ENCODE results near the gene CAMSAP2. TPM values are rescaled to one million over a fixed set of nuclear protein-coding genes. Genes with fewer than 3 reads are reported as not detected.

CAMSAP2 gene
- total and polyA plus RNA-seq, 2 donors (not counting 3 experiments of a cell fraction or from before 2014, with no cell fraction given) = 6.7 to 45.5 TPM

Other genes starting within 250 kb of the CAMSAP2 start
- 12.6 and 13.8 TPM in 2 replicates for gene KIF14, start 118.1 kb upstream of the CAMSAP2 start, total RNA-seq
- gene KIF14, start 118.1 kb upstream of the CAMSAP2 start, polyA plus RNA-seq = 1.0 and 1.5 TPM in 2 replicates
- 17.6 and 17.7 TPM in 2 replicates for gene DDX59, start 69.0 kb upstream of the CAMSAP2 start, total RNA-seq
- 6.6 and 8.1 TPM in 2 replicates for gene DDX59, start 69.0 kb upstream of the CAMSAP2 start, polyA plus RNA-seq
- not detected in 2 replicates for gene GPR25, start 134.1 kb downstream of the CAMSAP2 start, total RNA-seq
- not detected in 2 replicates for gene GPR25, start 134.1 kb downstream of the CAMSAP2 start, polyA plus RNA-seq
- 0.42 TPM in 2 replicates for gene INAVA, start 156.0 kb downstream of the CAMSAP2 start, total RNA-seq
- 0.05 TPM in 1 of 2 replicates, not detected in the other for gene INAVA, start 156.0 kb downstream of the CAMSAP2 start, polyA plus RNA-seq

Measured in endothelial cell of umbilical vein (primary cell).